ENCODE measurements around the gene NRBF2.

Gene NRBF2

DNA sequence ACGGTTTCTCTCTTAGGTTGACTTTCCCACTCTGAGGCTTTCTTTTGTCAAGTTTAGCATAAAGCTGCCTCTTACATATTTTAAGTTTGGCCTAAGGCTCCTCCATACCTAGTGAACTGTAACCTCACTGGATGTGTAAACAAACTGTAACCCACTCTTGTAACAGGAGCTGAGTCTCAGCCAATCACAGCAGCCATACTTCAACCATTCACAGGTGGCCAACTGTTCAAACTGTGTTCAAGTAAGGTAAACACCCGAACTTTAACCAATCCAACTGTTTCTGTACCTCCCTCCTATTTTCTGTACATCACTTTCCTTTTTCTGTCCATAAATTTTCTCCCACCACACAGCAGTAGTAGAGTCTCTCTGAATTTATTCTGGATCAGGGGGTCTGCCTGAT lies 7.7 kb upstream of the NRBF2 start:
- Histone ChIP-seq H3K9me3 (no peaks in the 10 kb centered on the region), H3K27ac (no peak overlapping the region), H3K4me3 (ENCODE audit: low read depth in 1 of 2, low read length in 1 of 2) (no peak overlapping the region), H3K4me1 (ENCODE audit: control insufficient read depth in 1 of 2, insufficient read depth in 1 of 2, low read depth in 1 of 2, low read length in 1 of 2) (no peaks in the 10 kb centered on the region), H3K27me3 (peaks cover 5% of the 10 kb centered on the region), H3K36me3 (no peaks in the 10 kb centered on the region)
- TF ChIP-seq, protein P1, sequence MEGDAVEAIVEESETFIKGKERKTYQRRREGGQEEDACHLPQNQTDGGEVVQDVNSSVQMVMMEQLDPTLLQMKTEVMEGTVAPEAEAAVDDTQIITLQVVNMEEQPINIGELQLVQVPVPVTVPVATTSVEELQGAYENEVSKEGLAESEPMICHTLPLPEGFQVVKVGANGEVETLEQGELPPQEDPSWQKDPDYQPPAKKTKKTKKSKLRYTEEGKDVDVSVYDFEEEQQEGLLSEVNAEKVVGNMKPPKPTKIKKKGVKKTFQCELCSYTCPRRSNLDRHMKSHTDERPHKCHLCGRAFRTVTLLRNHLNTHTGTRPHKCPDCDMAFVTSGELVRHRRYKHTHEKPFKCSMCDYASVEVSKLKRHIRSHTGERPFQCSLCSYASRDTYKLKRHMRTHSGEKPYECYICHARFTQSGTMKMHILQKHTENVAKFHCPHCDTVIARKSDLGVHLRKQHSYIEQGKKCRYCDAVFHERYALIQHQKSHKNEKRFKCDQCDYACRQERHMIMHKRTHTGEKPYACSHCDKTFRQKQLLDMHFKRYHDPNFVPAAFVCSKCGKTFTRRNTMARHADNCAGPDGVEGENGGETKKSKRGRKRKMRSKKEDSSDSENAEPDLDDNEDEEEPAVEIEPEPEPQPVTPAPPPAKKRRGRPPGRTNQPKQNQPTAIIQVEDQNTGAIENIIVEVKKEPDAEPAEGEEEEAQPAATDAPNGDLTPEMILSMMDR (IDR thresholded peaks at IDR 0.05), result no peak

DNA sequence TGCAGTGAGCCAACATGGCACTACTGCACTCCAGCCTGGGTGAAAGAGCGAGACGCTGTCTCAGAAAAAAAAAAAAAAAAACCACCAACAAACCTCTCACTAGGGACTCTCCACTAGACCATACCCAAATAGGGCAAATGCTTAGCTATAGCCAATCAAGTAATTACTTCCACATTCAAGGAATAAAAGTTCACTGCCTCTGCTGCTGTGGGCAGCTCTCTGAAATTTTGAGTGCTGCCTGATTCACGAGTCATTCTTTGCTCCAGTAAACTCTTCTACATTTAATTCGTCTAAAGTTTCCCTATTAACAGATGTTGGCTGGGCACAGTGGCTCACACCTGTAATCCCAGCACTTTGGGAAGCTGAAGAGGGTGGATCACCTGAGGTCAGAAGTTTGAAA lies 4.7 kb upstream of the NRBF2 start:
- Histone ChIP-seq H3K9me3 (no peaks in the 10 kb centered on the region), H3K27ac (no peak overlapping the region), H3K27me3 (peaks cover 5% of the 10 kb centered on the region), H3K36me3 (no peaks in the 10 kb centered on the region), H3K4me3 (ENCODE audit: low read depth in 1 of 2, low read length in 1 of 2) (no peak overlapping the region), H3K4me1 (ENCODE audit: control insufficient read depth in 1 of 2, insufficient read depth in 1 of 2, low read depth in 1 of 2, low read length in 1 of 2) (peaks cover 5% of the 10 kb centered on the region in 2 experiments)
- TF ChIP-seq, protein P1 (IDR thresholded peaks at IDR 0.05), result no peak

- no peak overlapping the region for H3K27ac ChIP-seq
- H3K4me3 ChIP-seq (ENCODE audit: low read depth in 1 of 2, low read length in 1 of 2), result no peak overlapping the region
- peaks cover 5% of the 10 kb centered on the region for H3K27me3 ChIP-seq
- peaks cover 15 to 16% of the 10 kb centered on the region in 2 experiments for H3K4me1 ChIP-seq (ENCODE audit: control insufficient read depth in 1 of 2, insufficient read depth in 1 of 2, low read depth in 1 of 2, low read length in 1 of 2)
- peaks cover 2% of the 10 kb centered on the region for H3K36me3 ChIP-seq
- no peaks in the 10 kb centered on the region for H3K9me3 ChIP-seq
- TF ChIP-seq, protein P1 (IDR thresholded peaks at IDR 0.05), result no peak
Measured at GRCh38 chr10:63129888-63130287, 3.2 kb upstream of the NRBF2 start.

DNA sequence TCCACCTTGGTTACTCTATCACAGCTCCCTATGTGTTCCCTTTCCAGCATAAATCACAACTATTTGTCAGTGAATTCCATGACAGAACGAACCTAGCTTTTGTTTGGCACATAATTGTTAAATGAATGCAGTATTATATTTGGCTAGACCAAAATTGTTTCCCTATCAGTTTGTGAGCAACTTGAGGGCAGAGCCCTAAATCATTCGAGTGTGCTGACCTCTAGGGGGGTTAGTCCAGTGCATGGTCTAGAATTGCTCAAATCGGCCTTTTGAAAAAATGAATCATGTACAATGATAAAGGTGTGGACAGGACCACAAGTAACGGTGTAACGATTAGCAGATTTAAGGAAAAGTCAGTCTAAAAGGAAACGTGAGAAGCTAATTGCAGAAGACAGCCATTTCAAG lies 475 bp upstream of the NRBF2 start:
- peaks cover 7% of the 10 kb centered on the region for H3K36me3 ChIP-seq
- H3K27ac ChIP-seq, result peak overlapping the region; percentile 99
- no peaks in the 10 kb centered on the region for H3K9me3 ChIP-seq
- H3K4me1 ChIP-seq (ENCODE audit: control insufficient read depth in 1 of 2, insufficient read depth in 1 of 2, low read depth in 1 of 2, low read length in 1 of 2), result peaks cover 43 to 44% of the 10 kb centered on the region in 2 experiments
- peaks cover 5% of the 10 kb centered on the region for H3K27me3 ChIP-seq
- peak overlapping the region; percentile 96 for H3K4me3 ChIP-seq (ENCODE audit: low read depth in 1 of 2, low read length in 1 of 2)
- TF ChIP-seq, protein P1 (IDR thresholded peaks at IDR 0.05), result no peak

GRCh38 chr10:63133821-63134557 lies 861 bp downstream of the NRBF2 start:
- no peaks in the 10 kb centered on the region for H3K9me3 ChIP-seq
- TF ChIP-seq, protein P1 (IDR thresholded peaks at IDR 0.05), result no peak
- peaks cover 49 to 56% of the 10 kb centered on the region in 2 experiments for H3K4me1 ChIP-seq (ENCODE audit: control insufficient read depth in 1 of 2, insufficient read depth in 1 of 2, low read depth in 1 of 2, low read length in 1 of 2)
- peaks cover 14% of the 10 kb centered on the region for H3K36me3 ChIP-seq
- peak overlapping the region; percentile 99 for H3K27ac ChIP-seq
- peak overlapping the region; percentile 96 for H3K4me3 ChIP-seq (ENCODE audit: low read depth in 1 of 2, low read length in 1 of 2)
- peaks cover 5% of the 10 kb centered on the region for H3K27me3 ChIP-seq
